ENCODE measurements around the gene PRMT7.

Gene PRMT7

GRCh38 chr16:68396481-68396880 is 85.7 kb downstream of the PRMT7 start:
- DNase-seq = peak; percentile 48

- DNase-seq = no peak
Observed at GRCh38 chr16:68397710-68398201, 86.9 kb downstream of the PRMT7 start.

GRCh38 chr16:68399456-68399855 is 88.6 kb downstream of the PRMT7 start:
- peak; percentile 47 for DNase-seq

- no peak for DNase-seq
Observed at GRCh38 chr16:68400083-68400923, 89.5 kb downstream of the PRMT7 start.

- no peak for DNase-seq
Observed at GRCh38 chr16:68400924-68401460, 90.2 kb downstream of the PRMT7 start.

GRCh38 chr16:68401871-68402747 is 91.3 kb downstream of the PRMT7 start:
- peak; percentile 67 for DNase-seq

- peak; percentile 21 for DNase-seq
Observed at GRCh38 chr16:68402748-68403040, 91.9 kb downstream of the PRMT7 start.

- no peak for DNase-seq
Observed at GRCh38 chr16:68403177-68403576, 92.4 kb downstream of the PRMT7 start.

- DNase-seq = no peak
Observed at GRCh38 chr16:68403704-68404103, 92.9 kb downstream of the PRMT7 start.

- DNase-seq = no peak
Observed at GRCh38 chr16:68404736-68405345, 94.0 kb downstream of the PRMT7 start.

GRCh38 chr16:68406458-68407152 is 95.8 kb downstream of the PRMT7 start:
- DNase-seq = peak; percentile 61

Measured in fibroblast of skin of abdomen (primary cell).